ENCODE results near the gene GGTA1. TPM values are rescaled to one million over a fixed set of nuclear protein-coding genes. Genes with fewer than 3 reads are reported as not detected.
"Not testable (repeated sequence)": the region's sequence is repeated elsewhere in the genome, so short reads cannot be mapped to it uniquely, and the experiment has no call there.

GGTA1 gene
- total and polyA plus RNA-seq, 10 donors = 11.2 to 44.9 (median 23.3) TPM

- H3K27me3 ChIP-seq (replicated peaks in 1 of 7) = peaks cover 0 to 12% (median 0%) of the 10 kb centered on the region in 7 donors
- no peak overlapping the region for H3K4me3 ChIP-seq
- no peak for TF ChIP-seq POLR2A (IDR thresholded peaks at IDR 0.05)
- no peak for TF ChIP-seq POLR2AphosphoS5 (IDR thresholded peaks at IDR 0.05)
- no peak for TF ChIP-seq CTCF (IDR thresholded peaks at IDR 0.05 in 8 of 11, conservative IDR thresholded peaks at IDR 0.05 in 3 of 11)
- no peaks in the 10 kb centered on the region for H3K36me3 ChIP-seq
- peak overlapping the region in 1 of 8 donors; percentile 53 for H3K27ac ChIP-seq
- DNase-seq = no peak
- peaks cover 0 to 14% (median 2%) of the 10 kb centered on the region in 6 donors for H3K4me1 ChIP-seq
- H3K9me3 ChIP-seq = no peaks in the 10 kb centered on the region
- intact Hi-C loops (cut with DNase I; ENCODE audit: low total_unique reads) = no loop called here
Measured at GRCh38 chr9:121528642-121529041, 29.0 kb upstream of the GGTA1 start.

- Histone ChIP-seq H3K9me3 (peaks cover 0 to 6% (median 2%) of the 10 kb centered on the region in 8 donors), H3K27me3 (replicated peaks in 1 of 7) (peaks cover 0 to 12% (median 0%) of the 10 kb centered on the region in 7 donors), H3K36me3 (no peaks in the 10 kb centered on the region), H3K4me1 (peaks cover 0 to 14% (median 2%) of the 10 kb centered on the region in 6 donors), H3K4me3 (no peak overlapping the region), H3K27ac (no peak overlapping the region)
- 79 to 95% (median 86%) methylated on average over 7 to 16 of the region's 16 CpGs for WGBS, 5 donors
- TF ChIP-seq POLR2AphosphoS5 (IDR thresholded peaks at IDR 0.05) (no peak), POLR2A (IDR thresholded peaks at IDR 0.05) (no peak), CTCF (IDR thresholded peaks at IDR 0.05 in 8 of 11, conservative IDR thresholded peaks at IDR 0.05 in 3 of 11) (no peak)
- no peak for DNase-seq
- intact Hi-C loops (cut with DNase I; ENCODE audit: low total_unique reads) = no loop called here
Measured at GRCh38 chr9:121527371-121527770, 27.7 kb upstream of the GGTA1 start.

GRCh38 chr9:121519688-121520087 lies 20.0 kb upstream of the GGTA1 start:
- H3K27ac ChIP-seq; DNase-seq; H3K27me3 ChIP-seq (replicated peaks in 1 of 7); H3K4me3 ChIP-seq; H3K4me1 ChIP-seq; H3K36me3 ChIP-seq; intact Hi-C loops (cut with DNase I; ENCODE audit: low total_unique reads): not testable (repeated sequence)
- WGBS, 5 donors = 75 to 85% (median 80%) methylated on average over 2 of the region's 2 CpGs
- peaks cover 0 to 15% (median 7%) of the 10 kb centered on the region in 8 donors for H3K9me3 ChIP-seq

GRCh38 chr9:121518634-121519033 lies 19.0 kb upstream of the GGTA1 start:
- Histone ChIP-seq H3K9me3 (peaks cover 0 to 15% (median 7%) of the 10 kb centered on the region in 8 donors), H3K27me3 (replicated peaks in 1 of 7) (no peaks in the 10 kb centered on the region), H3K27ac (no peak overlapping the region), H3K36me3 (no peaks in the 10 kb centered on the region), H3K4me3 (no peak overlapping the region), H3K4me1 (no peaks in the 10 kb centered on the region)
- no peak for DNase-seq
- intact Hi-C loops (cut with DNase I; ENCODE audit: low total_unique reads) = no loop called here
- WGBS, 5 donors = 92 to 98% (median 97%) methylated on average over 2 of the region's 2 CpGs
- no peak for TF ChIP-seq POLR2A (IDR thresholded peaks at IDR 0.05)
- no peak for TF ChIP-seq POLR2AphosphoS5 (IDR thresholded peaks at IDR 0.05)
- TF ChIP-seq CTCF (IDR thresholded peaks at IDR 0.05 in 8 of 11, conservative IDR thresholded peaks at IDR 0.05 in 3 of 11) = no peak

GRCh38 chr9:121513166-121513565 lies 13.5 kb upstream of the GGTA1 start:
- H3K27me3 ChIP-seq (replicated peaks in 1 of 7); H3K27ac ChIP-seq; H3K9me3 ChIP-seq; intact Hi-C loops (cut with DNase I; ENCODE audit: low total_unique reads); H3K4me3 ChIP-seq; H3K36me3 ChIP-seq; DNase-seq: not testable (repeated sequence)
- H3K4me1 ChIP-seq = peaks cover 0 to 18% (median 10%) of the 10 kb centered on the region in 6 donors
- 56 to 65% (median 58%) methylated on average over 4 of the region's 4 CpGs for WGBS, 5 donors
